Caki2 (cell line): ENCODE data around the gene ANGPTL4. TPM values are rescaled to one million over a fixed set of nuclear protein-coding genes. Genes with fewer than 3 reads are reported as not detected.
A peak's percentile ranks its signal among the peaks of the same experiment; 100 is the strongest.
"Not testable (repeated sequence)": the region's sequence is repeated elsewhere in the genome, so short reads cannot be mapped to it uniquely, and the experiment has no call there.

ENCODE experiments used
- DNase-seq: peaks from one replicate; pipeline ENCODE4 v3.0.0-alpha.2; 2015; ENCODE audit warnings: low read depth
- in situ Hi-C: cut with HindIII; loops from 2 replicates; pipeline ENCODE4 v1.10.0; 2016; ENCODE audit warnings: low sequenced_read_pairs, low pct_unique_long_range_greater_than_20kb, mixed read lengths
- total RNA-seq: library from RNA; depleted of rRNA; stranded (reverse); fragments of >200 nt; shearing (Covaris generic); gene quantifications from 2 replicates; pipeline ENCODE4 v1.2.3, GENCODE V29; 2014; ENCODE audit warnings: low replicate concordance; rRNA removed

ANGPTL4 gene
- total RNA-seq, result 27.5 and 27.8 TPM in 2 replicates

GRCh38 chr19:8363803-8364771 is at the start of gene ANGPTL4:
Gene ANGPTL4, plus strand, starts transcription at chr19:8364155. Its CDS starts 167 bp downstream, at chr19:8364322.
- in situ Hi-C loops, result no loop called here
- DNase-seq, result peak; percentile 78

GRCh38 chr19:8314981-8315640 is 48.8 kb upstream of the ANGPTL4 start:
- DNase-seq, in situ Hi-C loops: not testable (repeated sequence)

- DNase-seq, result no peak
- in situ Hi-C loops, result no loop called here
These were observed 47.4 kb upstream of the ANGPTL4 start for GRCh38 chr19:8316351-8317125.

GRCh38 chr19:8318835-8319234 is 45.1 kb upstream of the ANGPTL4 start:
- in situ Hi-C loops, DNase-seq: not testable (repeated sequence)

- in situ Hi-C loops, result no loop called here
- DNase-seq, result no peak
These were observed 44.0 kb upstream of the ANGPTL4 start for GRCh38 chr19:8319807-8320520.

- DNase-seq, result no peak
- in situ Hi-C loops, result no loop called here
These were observed 43.3 kb upstream of the ANGPTL4 start for GRCh38 chr19:8320564-8321066.

GRCh38 chr19:8321067-8321985 is 42.6 kb upstream of the ANGPTL4 start, which contains the start of the genes NDUFA7 and RPS28:
Gene NDUFA7, minus strand, starts transcription at chr19:8321375. Its CDS starts 17 bp downstream, at chr19:8321358.
Gene RPS28, plus strand, starts transcription at chr19:8321496. Its CDS starts 35 bp downstream, at chr19:8321531.
- in situ Hi-C loops, result no loop called here

GRCh38 chr19:8321986-8322637 is 41.8 kb upstream of the ANGPTL4 start:
- in situ Hi-C loops, result no loop called here
- DNase-seq, result no peak

More at GRCh38 chr19:8321067-8321985, 42.6 kb upstream of the ANGPTL4 start, which contains the start of the genes NDUFA7 and RPS28:
- peak; percentile 78 for DNase-seq

GRCh38 chr19:8322638-8322997 is 41.3 kb upstream of the ANGPTL4 start:
- no peak for DNase-seq
- in situ Hi-C loops, result no loop called here

GRCh38 chr19:8323781-8324185 is 40.2 kb upstream of the ANGPTL4 start:
- in situ Hi-C loops, result no loop called here
- DNase-seq, result no peak

GRCh38 chr19:8324186-8325050 is 39.5 kb upstream of the ANGPTL4 start:
- no peak for DNase-seq
- in situ Hi-C loops, result no loop called here

GRCh38 chr19:8325454-8325853 is 38.5 kb upstream of the ANGPTL4 start:
- no peak for DNase-seq
- in situ Hi-C loops, result no loop called here

GRCh38 chr19:8329996-8330395 is 34.0 kb upstream of the ANGPTL4 start:
- in situ Hi-C loops, result no loop called here
- DNase-seq, result no peak

GRCh38 chr19:8331263-8331845 is 32.6 kb upstream of the ANGPTL4 start:
- no peak for DNase-seq
- in situ Hi-C loops, result no loop called here
